A673 (cell line): ENCODE results near the gene PPP2CA. TPM values are rescaled to one million over a fixed set of nuclear protein-coding genes. Genes with fewer than 3 reads are reported as not detected.
"Not testable (repeated sequence)": the region's sequence is repeated elsewhere in the genome, so short reads cannot be mapped to it uniquely, and the experiment has no call there.

Source experiments
- BruUV-seq: library from RNA; stranded (reverse); fragments of 400-500 nt; replicated peaks from 2 replicates; lab custom pipeline; 2021; lab: Mats Ljungman, UMichigan
- CTCF ChIA-PET: fragments of 300-600 bp; sonication (Branson Sonifier 250); formaldehyde crosslinking; loops from one replicate; lab custom pipeline; 2022; ENCODE audit warnings: antibody characterized with exemption; lab: Charles Lee
- POLR2A ChIA-PET: fragments of 300-600 bp; sonication (Branson Sonifier 250); formaldehyde crosslinking; loops from one replicate; lab custom pipeline; 2022; ENCODE audit warnings: antibody characterized with exemption; ENCODE audit not compliant: low non-redundant PET; lab: Charles Lee
- DNase-seq: peaks from one replicate; pipeline ENCODE4 v3.0.0-alpha.2; 2015; ENCODE audit warnings: low spot score
- H3K27ac ChIP-seq: fragments of 200-600 bp; sonication (generic); 2 replicates; pipeline ENCODE4 v1.5.1; 2016; ENCODE audit warnings: mixed run types, low read depth, mild to moderate bottlenecking, mixed read lengths, antibody characterized with exemption, low read length; ENCODE audit not compliant: poor library complexity, severe bottlenecking
- H3K27me3 ChIP-seq: fragments of 200-600 bp; sonication (generic); replicated peaks from 2 replicates; pipeline ENCODE4 v1.6.1; 2017; ENCODE audit warnings: mixed run types, low read depth, mild to moderate bottlenecking, mixed read lengths, antibody characterized with exemption, low read length; ENCODE audit not compliant: insufficient read depth, poor library complexity
- H3K36me3 ChIP-seq: fragments of 200-600 bp; sonication (generic); 2 replicates; pipeline ENCODE4 v1.6.1; 2016; ENCODE audit warnings: mixed run types, mild to moderate bottlenecking, mixed read lengths, antibody characterized with exemption, low read length; ENCODE audit not compliant: insufficient read depth, poor library complexity, severe bottlenecking
- H3K4me1 ChIP-seq: fragments of 200-600 bp; sonication (generic); 2 replicates; pipeline ENCODE4 v1.6.1; 2017; ENCODE audit warnings: mixed run types, mild to moderate bottlenecking, mixed read lengths, antibody characterized with exemption, low read length; ENCODE audit not compliant: insufficient read depth, poor library complexity, severe bottlenecking
- H3K4me3 ChIP-seq: fragments of 200-600 bp; sonication (generic); 2 replicates; pipeline ENCODE4 v1.5.1; 2016; ENCODE audit warnings: low read depth, mixed run types, mild to moderate bottlenecking, mixed read lengths, low read length; ENCODE audit not compliant: poor library complexity, severe bottlenecking
- H3K9me3 ChIP-seq: fragments of 200-600 bp; sonication (generic); 2 replicates; pipeline ENCODE4 v1.6.1; 2016; ENCODE audit warnings: mixed run types, low read depth, mild to moderate bottlenecking, mixed read lengths, antibody characterized with exemption, low read length; ENCODE audit not compliant: poor library complexity, severe bottlenecking
- CTCF ChIP-seq: fragments of 300-800, 200-600 bp; sonication (generic); conservative IDR thresholded peaks from 2 replicates; pipeline ENCODE4 v1.5.1; 2017; ENCODE audit warnings: low read depth, mild to moderate bottlenecking, antibody characterized with exemption, low read length, moderate library complexity, mixed read lengths
- EZH2 ChIP-seq: fragments of 200-600 bp; sonication (generic); IDR thresholded peaks from 2 replicates; pipeline ENCODE4 v1.6.1; 2017; ENCODE audit warnings: borderline replicate concordance, low read depth, mild to moderate bottlenecking, mixed read lengths, antibody characterized with exemption, low read length; ENCODE audit not compliant: poor library complexity, severe bottlenecking
- intact Hi-C: fragments of 100-400 bp; cut with micrococcal nuclease; formaldehyde crosslinking; loops from one replicate; pipeline ENCODE4 v1.10.0; 2022; ENCODE audit not compliant: unreplicated experiment
- total RNA-seq: library from RNA; stranded (reverse); gene quantifications from 2 replicates; pipeline ENCODE4 v1.2.3, GENCODE V29; 2021

PPP2CA gene
- total RNA-seq, 1 experiment from 2014 or later, result 227 TPM

- intact Hi-C loops, result no loop called here
- H3K4me3 ChIP-seq, result no peak overlapping the region
- no peaks in the 10 kb centered on the region for H3K36me3 ChIP-seq
- ChIA-PET POLR2A (interaction anchor here (0.6 kb wide), 1 partner anchor 33 kb away, joined by 4 read pairs; no protein-coding TSS in a partner anchor), CTCF (no interaction called here)
- no peaks in the 10 kb centered on the region for H3K9me3 ChIP-seq
- no TSS peak for BruUV-seq
- no peak overlapping the region for H3K27ac ChIP-seq
- TF ChIP-seq EZH2, result no peak
- no peak for TF ChIP-seq CTCF
- H3K27me3 ChIP-seq, result no peaks in the 10 kb centered on the region
- no peak for DNase-seq
- no peaks in the 10 kb centered on the region for H3K4me1 ChIP-seq
Measured at GRCh38 chr5:134255418-134256150, 29.7 kb upstream of the PPP2CA start.

- H3K27ac ChIP-seq, H3K4me1 ChIP-seq, BruUV-seq, POLR2A ChIA-PET, CTCF ChIA-PET, H3K9me3 ChIP-seq, H3K4me3 ChIP-seq, H3K27me3 ChIP-seq, H3K36me3 ChIP-seq, intact Hi-C loops, DNase-seq: not testable (repeated sequence)
Measured at GRCh38 chr5:134253368-134254153, 27.7 kb upstream of the PPP2CA start.

GRCh38 chr5:134252671-134253070, 26.8 kb upstream of the PPP2CA start:
- Histone ChIP-seq H3K36me3 (no peaks in the 10 kb centered on the region), H3K27ac (no peak overlapping the region), H3K27me3 (no peaks in the 10 kb centered on the region), H3K9me3 (no peaks in the 10 kb centered on the region), H3K4me3 (no peak overlapping the region), H3K4me1 (no peaks in the 10 kb centered on the region)
- CTCF ChIA-PET, result no interaction called here
- TF ChIP-seq EZH2, result no peak
- no peak for TF ChIP-seq CTCF
- POLR2A ChIA-PET, result no interaction called here
- DNase-seq, result no peak
- intact Hi-C loops, result no loop called here
- BruUV-seq, result no TSS peak
